ENCODE measurements around the gene BMP15. TPM values are rescaled to one million over a fixed set of nuclear protein-coding genes. Genes with fewer than 3 reads are reported as not detected.

BMP15 gene
- polyA plus RNA-seq (2013, experiment 1 of 2; ENCODE audit: insufficient read length): not detected
- not detected for polyA plus RNA-seq (2013, experiment 2 of 2; ENCODE audit: insufficient read length)

DNA sequence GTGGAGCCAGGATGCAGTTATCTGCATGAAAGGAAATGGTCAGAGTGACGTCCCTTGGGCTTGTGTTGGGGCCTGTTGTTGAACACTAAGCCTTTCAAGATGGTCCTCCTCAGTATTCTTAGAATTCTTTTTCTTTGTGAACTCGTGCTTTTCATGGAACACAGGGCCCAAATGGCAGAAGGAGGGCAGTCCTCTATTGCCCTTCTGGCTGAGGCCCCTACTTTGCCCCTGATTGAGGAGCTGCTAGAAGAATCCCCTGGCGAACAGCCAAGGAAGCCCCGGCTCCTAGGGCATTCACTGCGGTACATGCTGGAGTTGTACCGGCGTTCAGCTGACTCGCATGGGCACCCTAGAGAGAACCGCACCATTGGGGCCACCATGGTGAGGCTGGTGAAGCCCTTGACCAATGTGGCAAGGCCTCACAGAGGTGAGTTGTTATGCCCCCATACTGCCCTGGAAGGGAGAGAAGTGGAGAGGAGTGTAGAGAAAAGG, at the start of gene BMP15:
TSS of gene BMP15 (plus strand) at position 51 of the 492 bp plus-strand sequence. CDS start at position 100, 49 bp downstream.
- DNase-seq: no peak

DNA sequence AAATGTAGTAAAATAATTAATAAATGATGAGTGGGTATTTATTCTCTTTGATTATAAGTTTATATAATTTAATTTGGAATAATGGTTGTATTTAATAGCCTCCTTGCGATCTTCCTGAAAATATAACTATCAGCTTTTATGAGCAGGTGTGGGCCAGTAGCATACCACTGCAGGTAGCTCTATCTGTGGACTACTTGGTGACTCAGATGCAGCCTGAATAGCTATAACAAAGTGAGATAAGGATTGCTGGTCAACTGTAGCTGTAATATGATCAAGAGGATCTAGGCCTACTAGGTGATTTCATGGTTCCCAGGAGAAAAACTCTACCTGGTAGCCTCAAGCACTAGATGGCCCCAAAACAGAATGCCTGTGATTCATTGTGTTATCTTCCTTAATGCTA, 47.1 kb upstream of the BMP15 start:
- DNase-seq: no peak

- DNase-seq: no peak
These were observed 45.2 kb upstream of the BMP15 start for GRCh38 chrX:50865311-50865710.

GRCh38 chrX:50871922-50872453, 38.5 kb upstream of the BMP15 start:
- DNase-seq: no peak

DNA sequence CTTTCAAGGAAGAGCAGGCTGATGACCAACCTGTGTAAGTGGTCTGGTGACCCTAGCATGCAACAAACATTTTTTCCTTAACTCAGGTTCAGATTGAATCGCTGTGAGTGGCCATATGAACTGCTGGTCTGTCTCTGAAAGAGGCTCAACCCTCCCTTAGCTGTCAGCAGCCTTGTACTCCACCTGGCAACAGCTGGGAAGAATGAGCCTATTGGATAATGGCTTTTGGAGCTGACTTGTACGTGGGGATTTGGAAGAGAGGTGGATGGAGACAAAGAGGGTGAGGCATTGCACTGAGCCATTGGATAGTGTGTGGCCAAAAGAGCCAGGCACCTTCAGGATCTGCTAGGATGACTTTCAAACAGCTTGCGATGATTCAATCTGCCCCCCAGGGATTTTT, 35.7 kb upstream of the BMP15 start:
- DNase-seq: no peak

DNA sequence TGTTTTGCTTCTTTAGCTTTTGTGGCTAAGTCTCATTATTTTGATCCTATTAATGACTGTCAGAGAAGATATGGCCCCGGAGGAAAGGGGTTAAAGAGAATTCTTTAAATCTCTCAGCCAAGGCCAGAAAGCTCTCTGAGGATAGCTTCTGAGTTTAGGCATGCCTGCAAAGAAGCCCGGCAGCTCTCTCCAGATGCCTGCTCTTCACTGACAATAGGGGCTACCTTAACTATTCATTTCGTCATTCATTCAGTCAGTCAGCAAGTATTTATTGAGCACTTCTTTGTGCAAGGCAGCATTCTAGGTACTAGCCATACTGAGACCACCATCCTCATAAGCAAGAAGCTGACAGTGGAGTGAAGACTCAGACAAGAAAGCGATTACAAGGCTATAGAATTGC, 34.0 kb upstream of the BMP15 start:
- DNase-seq: no peak

DNA sequence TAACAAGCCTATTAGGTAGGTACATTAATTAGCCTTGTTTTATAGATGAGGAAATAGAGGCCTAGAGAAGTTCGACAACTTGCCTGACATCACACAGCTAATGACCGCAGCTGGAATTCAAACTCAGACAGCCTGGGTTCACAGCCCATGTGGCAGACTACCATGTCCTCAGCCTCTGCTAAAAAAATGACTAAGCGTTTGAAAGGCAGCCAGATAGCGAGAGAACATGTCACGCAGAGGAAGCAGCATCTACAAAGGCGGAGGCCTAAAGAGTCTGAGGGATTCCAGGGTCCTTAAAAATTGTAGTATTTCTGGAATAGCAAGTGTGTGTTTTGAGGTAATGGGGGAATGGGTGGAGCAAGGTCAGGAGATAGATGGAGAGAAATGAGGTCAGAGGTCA, 33.2 kb upstream of the BMP15 start:
- peak; percentile 50 for DNase-seq

GRCh38 chrX:50881028-50881427, 29.5 kb upstream of the BMP15 start:
- DNase-seq: no peak

GRCh38 chrX:50888884-50889283, 21.7 kb upstream of the BMP15 start:
- DNase-seq: no peak

DNA sequence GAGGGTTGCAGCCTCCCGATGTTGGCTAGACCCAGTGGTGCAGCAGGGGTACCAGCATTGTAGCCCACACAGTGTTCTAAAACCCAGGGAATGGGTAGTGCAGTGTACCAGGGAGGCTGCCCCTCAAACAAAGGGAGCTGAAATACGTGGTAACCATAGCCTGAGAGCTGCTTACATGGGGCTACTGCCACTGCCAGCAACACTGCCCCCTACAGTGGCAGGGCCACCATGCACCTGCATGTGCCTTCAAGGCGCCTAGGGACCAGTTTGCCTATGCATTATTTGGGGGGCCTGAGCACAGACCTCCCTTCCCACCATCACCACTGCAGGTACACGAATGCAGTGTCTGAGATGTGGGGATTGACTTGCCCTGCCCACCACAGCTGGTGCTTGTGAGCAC, 21.0 kb upstream of the BMP15 start:
- DNase-seq: no peak

DNA sequence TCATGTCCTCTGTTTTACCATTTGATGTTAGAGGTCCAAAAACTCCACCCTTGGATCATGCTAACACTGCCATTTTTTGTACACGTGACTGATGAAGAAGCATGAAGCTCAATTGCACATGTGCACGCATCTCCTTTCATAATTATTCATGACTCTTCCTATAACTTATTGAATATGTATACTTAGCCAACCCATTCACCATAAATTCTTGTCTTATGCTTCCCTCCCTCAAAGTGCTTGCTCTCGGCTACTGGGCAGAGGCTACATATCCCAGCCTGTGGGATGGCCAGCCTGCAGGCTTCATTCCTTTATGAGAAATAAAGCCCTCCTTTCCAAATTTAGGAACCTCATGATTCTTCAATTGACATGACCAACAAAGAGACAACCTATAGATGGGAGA, 17.5 kb upstream of the BMP15 start:
- no peak for DNase-seq

- DNase-seq: no peak
These were observed 17.1 kb upstream of the BMP15 start for GRCh38 chrX:50893466-50893865.

DNA sequence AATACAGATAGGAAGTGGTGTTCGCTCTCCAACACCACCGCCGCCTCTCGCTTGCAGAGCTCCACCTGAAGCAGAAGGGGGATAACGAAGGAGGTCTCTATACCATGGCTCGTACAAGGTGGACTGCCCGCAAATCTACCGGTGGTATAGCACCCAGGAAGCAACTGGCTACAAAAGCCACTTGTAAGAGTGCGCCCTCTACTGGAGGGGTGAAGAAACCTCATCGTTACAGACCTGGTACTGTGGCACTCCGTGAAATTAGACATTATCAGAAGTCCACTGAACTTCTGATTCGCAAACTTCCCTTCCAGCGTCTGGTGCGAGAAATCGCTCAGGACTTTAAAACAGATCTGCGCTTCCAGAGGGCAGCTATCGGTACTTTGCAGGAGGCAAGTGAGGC, 5.2 kb upstream of the BMP15 start:
- peak; percentile 0 for DNase-seq

- no peak for DNase-seq
These were observed 3.0 kb downstream of the BMP15 start for GRCh38 chrX:50913520-50913919.

- DNase-seq: peak; percentile 4
These were observed 9.6 kb downstream of the BMP15 start for GRCh38 chrX:50920132-50920531.

DNA sequence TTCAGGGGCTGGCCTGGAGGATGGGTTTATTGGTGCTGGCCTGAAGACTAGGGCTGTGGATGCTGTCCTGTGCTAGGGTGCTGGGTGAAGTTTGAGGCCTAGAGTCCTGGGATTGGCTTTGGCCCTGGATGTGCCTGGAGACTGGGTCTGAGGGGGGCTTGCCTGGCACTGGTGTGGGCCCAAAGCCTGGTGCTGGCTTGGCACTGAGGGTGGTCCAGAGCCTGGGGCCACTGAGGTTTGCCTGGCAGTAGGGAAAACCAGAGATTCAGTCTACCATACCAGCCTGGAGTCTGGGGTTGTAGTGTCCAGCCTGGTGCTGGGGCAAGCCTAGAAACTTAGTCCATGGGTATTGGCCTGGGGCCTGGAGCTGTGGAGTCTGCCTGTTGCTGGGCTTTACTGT, 16.6 kb downstream of the BMP15 start:
- DNase-seq: no peak

- DNase-seq: no peak
These were observed 31.1 kb downstream of the BMP15 start for GRCh38 chrX:50941638-50942037.

DNA sequence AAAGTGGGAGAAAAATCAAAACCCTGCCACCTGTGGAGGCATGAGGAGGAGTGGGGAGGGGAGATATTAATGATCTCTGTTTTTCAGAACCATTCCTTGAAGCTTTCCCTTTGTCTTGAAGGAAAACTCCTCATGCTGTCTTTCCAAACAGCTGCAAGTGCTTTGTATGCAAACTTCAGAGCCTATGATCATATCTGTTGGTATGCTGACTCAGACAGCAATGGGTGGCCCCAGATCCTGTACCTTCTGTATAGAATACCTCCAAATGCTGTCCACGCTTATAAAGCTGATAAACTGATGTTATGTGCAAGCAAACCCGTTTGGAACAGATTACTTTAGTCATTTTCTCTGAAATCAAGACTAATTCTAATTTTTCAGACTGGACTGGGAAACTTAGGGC, 31.9 kb downstream of the BMP15 start:
- DNase-seq: no peak

GRCh38 chrX:50952406-50952805, 41.9 kb downstream of the BMP15 start:
- DNase-seq: no peak

DNA sequence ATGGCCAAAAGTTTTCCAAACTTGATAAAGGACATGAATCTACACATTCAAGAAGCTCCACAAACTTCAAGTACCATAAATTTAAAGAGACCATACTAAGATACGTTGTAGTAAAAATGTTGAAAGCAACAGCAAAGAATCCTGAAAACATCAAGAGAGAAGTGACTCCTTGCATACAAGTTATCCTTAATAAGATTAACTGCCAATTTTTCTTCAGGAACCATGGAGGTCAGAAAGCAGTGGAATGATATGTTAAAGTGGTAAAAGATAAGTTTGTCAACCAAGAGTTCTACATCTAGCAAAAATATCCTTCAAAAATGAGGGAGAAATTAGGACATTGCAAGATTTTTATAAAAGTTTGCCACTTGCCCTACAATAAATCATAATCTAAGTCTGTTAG, 43.3 kb downstream of the BMP15 start:
- no peak for DNase-seq

DNA sequence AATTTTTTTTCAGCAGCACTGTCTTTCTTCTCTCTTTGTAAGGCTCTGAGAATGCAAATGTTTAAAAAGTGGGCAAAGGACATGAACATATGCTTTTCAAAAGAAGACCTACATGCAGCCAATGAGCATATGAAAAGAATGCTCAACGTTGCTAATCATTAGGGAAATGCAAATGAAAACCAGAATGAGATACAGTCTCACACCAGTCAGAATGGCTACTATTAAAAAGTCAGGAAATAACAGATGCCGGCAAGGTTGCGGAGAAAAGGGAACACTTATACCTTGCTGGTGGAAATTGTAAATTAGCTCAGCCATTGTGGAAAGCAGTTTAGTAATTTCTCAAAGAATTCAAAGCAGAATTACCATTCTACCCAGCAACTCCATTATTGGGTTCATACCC, 51.6 kb downstream of the BMP15 start:
- DNase-seq: no peak

DNA sequence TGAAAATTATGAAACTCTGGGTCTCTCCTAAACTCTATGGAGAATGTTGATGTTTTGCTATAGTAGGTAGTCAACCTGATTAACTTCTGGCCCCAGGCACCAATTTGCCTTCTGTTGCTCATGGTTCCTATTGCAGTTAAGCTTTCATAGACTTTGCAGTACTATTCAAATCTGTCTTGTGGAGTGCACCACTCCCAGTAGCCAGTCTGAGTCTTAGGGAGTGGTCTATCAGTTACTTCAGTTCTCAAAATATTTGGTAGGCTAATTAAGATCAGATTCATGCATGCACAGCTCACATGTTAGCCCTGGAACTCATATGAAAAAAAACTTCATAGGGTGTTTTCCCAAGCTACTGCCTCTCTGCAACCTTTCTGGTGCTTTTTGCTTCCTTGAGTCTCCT, 53.3 kb downstream of the BMP15 start:
- DNase-seq: no peak

Data from fibroblast of skin of scalp (primary cell).